Neural cell (in vitro differentiated cells): ENCODE data around the gene MEOX1. TPM values are rescaled to one million over a fixed set of nuclear protein-coding genes. Genes with fewer than 3 reads are reported as not detected.

Experiments used
- H2AFZ ChIP-seq: fragments of 200-600, 300-800 bp; sonication (generic), shearing (Covaris generic); 2 replicates; pipeline ENCODE4 v1.6.0; 2014; ENCODE audit warnings: low read depth, mild to moderate bottlenecking, antibody characterized with exemption, low read length, moderate library complexity
- H3F3A ChIP-seq: fragments of 200-600 bp; shearing (Covaris generic); 2 replicates; pipeline ENCODE4 v1.6.1; 2016; ENCODE audit warnings: mild to moderate bottlenecking, moderate library complexity, mixed read lengths, antibody characterized with exemption, low read length; ENCODE audit not compliant: insufficient read depth, poor library complexity, severe bottlenecking
- H3K27ac ChIP-seq: fragments of 200-600, 300-800 bp; sonication (generic), shearing (Covaris generic); 2 replicates; pipeline ENCODE4 v1.5.1; 2014; ENCODE audit warnings: mild to moderate bottlenecking, low read length, moderate library complexity
- H3K27me3 ChIP-seq: fragments of 300-800, 200-600 bp; sonication (generic), shearing (Covaris generic); 2 replicates; pipeline ENCODE4 v1.6.0; 2014; ENCODE audit warnings: mild to moderate bottlenecking, low read depth, low read length, moderate library complexity; ENCODE audit not compliant: insufficient read depth
- H3K36me3 ChIP-seq: fragments of 300-800, 200-600 bp; sonication (generic), shearing (Covaris generic); 2 replicates; pipeline ENCODE4 v1.5.1; 2014; ENCODE audit warnings: mild to moderate bottlenecking, antibody characterized with exemption, low read length, moderate library complexity; ENCODE audit not compliant: insufficient read depth
- H3K4me2 ChIP-seq: fragments of 300-800, 200-600 bp; sonication (generic), shearing (Covaris generic); 2 replicates; pipeline ENCODE4 v1.6.0; 2014; ENCODE audit warnings: mild to moderate bottlenecking, low read length
- H3K4me3 ChIP-seq: fragments of 300-800, 200-600 bp; sonication (generic), shearing (Covaris generic); 2 replicates; pipeline ENCODE4 v1.5.1; 2014; ENCODE audit warnings: mild to moderate bottlenecking, low read length, moderate library complexity
- H3K79me2 ChIP-seq: fragments of 200-600 bp; shearing (Covaris generic); replicated peaks from 2 replicates; pipeline ENCODE4 v1.6.0; 2014; ENCODE audit warnings: mild to moderate bottlenecking, low read length, moderate library complexity; ENCODE audit not compliant: insufficient read depth
- H3K9ac ChIP-seq: fragments of 300-800, 200-600 bp; sonication (generic), shearing (Covaris generic); 2 replicates; pipeline ENCODE4 v1.6.1; 2016; ENCODE audit warnings: mild to moderate bottlenecking, low read length, mixed read lengths
- H3K9me2 ChIP-seq: fragments of 200-600 bp; shearing (Covaris generic); 2 replicates; pipeline ENCODE4 v1.6.1; 2016; ENCODE audit warnings: mild to moderate bottlenecking, low read length, mixed read lengths; ENCODE audit not compliant: insufficient read depth
- H3K9me3 ChIP-seq: fragments of 200-600, 300-800 bp; sonication (generic), shearing (Covaris generic); 2 replicates; pipeline ENCODE4 v1.6.1; 2016; ENCODE audit warnings: mild to moderate bottlenecking, mixed run types, low read length, moderate library complexity, mixed read lengths
- H4K20me1 ChIP-seq: fragments of 200-600 bp; shearing (Covaris generic); 2 replicates; pipeline ENCODE4 v1.6.1; 2016; ENCODE audit warnings: mild to moderate bottlenecking, mixed run types; ENCODE audit not compliant: insufficient read depth
- CTCF ChIP-seq: fragments of 450-650 bp; IDR thresholded peaks from 2 replicates; pipeline ENCODE4 v1.5.1; 2014; ENCODE audit warnings: antibody characterized with exemption, mild to moderate bottlenecking, moderate library complexity; ENCODE audit not compliant: poor library complexity, severe bottlenecking
- EP300 ChIP-seq: fragments of 450-650 bp; conservative IDR thresholded peaks from 2 replicates; pipeline ENCODE4 v1.6.1; 2014; ENCODE audit warnings: antibody characterized with exemption, mild to moderate bottlenecking, moderate library complexity; ENCODE audit not compliant: poor library complexity, severe bottlenecking
- EZH2 ChIP-seq: fragments of 200-600, 300-800 bp; shearing (Covaris generic), sonication (generic); IDR thresholded peaks from 2 replicates; pipeline ENCODE4 v1.6.1; 2014; ENCODE audit warnings: antibody characterized with exemption, low read length, borderline replicate concordance, mild to moderate bottlenecking; ENCODE audit not compliant: insufficient read depth, poor library complexity, severe bottlenecking
- MXI1 ChIP-seq: fragments of 450-650 bp; conservative IDR thresholded peaks from 2 replicates; pipeline ENCODE4 v1.6.1; 2014; ENCODE audit warnings: antibody characterized with exemption, mild to moderate bottlenecking; ENCODE audit not compliant: poor library complexity, severe bottlenecking
- POLR2AphosphoS5 ChIP-seq: IDR thresholded peaks from 2 replicates; pipeline ENCODE4 v1.6.1; 2012
- RAD21 ChIP-seq: fragments of 450-650 bp; conservative IDR thresholded peaks from 2 replicates; pipeline ENCODE4 v1.6.1; 2014; ENCODE audit warnings: antibody characterized with exemption, mild to moderate bottlenecking, moderate library complexity
- REST ChIP-seq: IDR thresholded peaks from 2 replicates; pipeline ENCODE4 v1.6.1; 2012; ENCODE audit warnings: borderline replicate concordance
- SMC3 ChIP-seq: fragments of 450-650 bp; conservative IDR thresholded peaks from 2 replicates; pipeline ENCODE4 v1.6.1; 2014; ENCODE audit warnings: antibody characterized with exemption, mild to moderate bottlenecking, moderate library complexity; ENCODE audit not compliant: poor library complexity
- TAF1 ChIP-seq: IDR thresholded peaks from 2 replicates; pipeline ENCODE4 v1.6.1; 2012; ENCODE audit warnings: low read depth
- polyA plus RNA-seq: library from polyadenylated mRNA; depleted of rRNA; stranded (reverse); fragments of >200 nt; gene quantifications from 2 replicates; pipeline ENCODE4 v1.2.3, GENCODE V29; 2014

The MEOX1 gene
- polyA plus RNA-seq, 1 donor from 2014 or later = 0.50 TPM

- Histone ChIP-seq H3K27ac (no peak overlapping the region), H3F3A (no peaks in the 10 kb centered on the region), H4K20me1 (no peaks in the 10 kb centered on the region), H3K4me3 (no peak overlapping the region), H2AFZ (no peak overlapping the region), H3K9ac (no peak overlapping the region), H3K79me2 (no peaks in the 10 kb centered on the region), H3K27me3 (no peaks in the 10 kb centered on the region), H3K9me2 (no peaks in the 10 kb centered on the region), H3K9me3 (no peaks in the 10 kb centered on the region), H3K36me3 (no peaks in the 10 kb centered on the region), H3K4me2 (no peak overlapping the region)
- TF ChIP-seq SMC3 (no peak), CTCF (no peak), REST (no peak), POLR2AphosphoS5 (no peak), TAF1 (no peak), EZH2 (no peak), MXI1 (no peak), EP300 (no peak), RAD21 (no peak)
Observed at GRCh38 chr17:43636426-43636825, 25.3 kb downstream of the MEOX1 start.

- no peaks in the 10 kb centered on the region for H3K9me3 ChIP-seq
- no peaks in the 10 kb centered on the region for H3F3A ChIP-seq
- TF ChIP-seq SMC3 = no peak
- no peak for TF ChIP-seq RAD21
- H2AFZ ChIP-seq = no peak overlapping the region
- H3K4me2 ChIP-seq = no peak overlapping the region
- no peaks in the 10 kb centered on the region for H3K36me3 ChIP-seq
- no peaks in the 10 kb centered on the region for H4K20me1 ChIP-seq
- H3K27ac ChIP-seq = no peak overlapping the region
- H3K27me3 ChIP-seq = no peaks in the 10 kb centered on the region
- H3K4me3 ChIP-seq = no peak overlapping the region
- no peaks in the 10 kb centered on the region for H3K79me2 ChIP-seq
- H3K9me2 ChIP-seq = no peaks in the 10 kb centered on the region
- H3K9ac ChIP-seq = no peak overlapping the region
Observed at GRCh38 chr17:43634591-43635125, 27.1 kb downstream of the MEOX1 start.
